Measurements from ENCODE around the gene DMTF1. TPM values are rescaled to one million over a fixed set of nuclear protein-coding genes. Genes with fewer than 3 reads are reported as not detected.
"Not testable (repeated sequence)": the region's sequence is repeated elsewhere in the genome, so short reads cannot be mapped to it uniquely, and the experiment has no call there.

The DMTF1 gene
- 68.5 and 69.1 TPM in 2 replicates for total RNA-seq
- 42.4 TPM for polyA plus RNA-seq (2012)

DNA sequence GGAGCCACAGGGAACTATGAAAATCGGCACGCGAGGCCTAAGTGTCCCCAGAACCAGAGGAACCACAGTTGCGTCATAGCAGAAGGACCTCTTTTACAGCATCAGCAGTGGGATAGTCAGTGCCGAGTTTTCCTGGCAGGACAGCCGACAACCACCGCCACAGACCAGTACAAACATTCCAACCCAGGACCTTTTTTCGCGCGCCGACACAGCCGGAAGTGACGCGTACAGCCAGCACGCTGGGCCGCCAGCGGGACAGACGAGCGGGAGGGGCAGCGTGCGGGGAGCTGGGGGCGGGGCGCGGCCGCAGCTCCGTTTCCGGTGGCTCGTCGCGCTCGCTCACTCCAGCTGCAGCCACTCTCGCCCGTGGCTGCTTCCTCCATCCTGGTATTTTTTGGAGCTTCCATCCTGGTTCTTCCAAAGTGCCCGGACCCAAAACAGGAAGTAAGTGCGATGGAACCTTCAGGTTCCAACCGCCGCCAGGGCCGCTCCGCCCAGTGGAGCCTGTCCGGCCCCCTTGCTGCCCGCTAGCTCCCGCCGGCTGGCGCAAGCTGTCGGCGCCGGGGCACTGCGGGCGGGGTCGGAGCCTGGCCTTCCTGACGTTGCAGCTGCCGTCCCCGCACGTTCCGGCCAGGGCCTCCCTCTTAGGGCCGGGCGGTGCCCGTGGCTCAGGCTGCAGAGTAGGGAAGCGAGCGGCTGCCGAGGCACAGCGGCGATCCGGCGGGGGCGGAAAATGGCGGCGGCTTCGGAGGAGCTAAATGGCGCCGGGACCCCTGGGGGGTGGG, at the start of gene DMTF1:
DMTF1 (plus strand) TSS at position 342 of the 785 bp plus-strand sequence. CDS start 12,489 bp downstream, outside the sequence.
- DNase-seq (ENCODE audit: low read depth): peak; percentile 99

GRCh38 chr7:87105401-87105800, 46.9 kb upstream of the DMTF1 start:
- no peak for DNase-seq (ENCODE audit: low read depth)

- DNase-seq (ENCODE audit: low read depth): no peak
Measured at GRCh38 chr7:87106974-87107612, 45.2 kb upstream of the DMTF1 start.

DNA sequence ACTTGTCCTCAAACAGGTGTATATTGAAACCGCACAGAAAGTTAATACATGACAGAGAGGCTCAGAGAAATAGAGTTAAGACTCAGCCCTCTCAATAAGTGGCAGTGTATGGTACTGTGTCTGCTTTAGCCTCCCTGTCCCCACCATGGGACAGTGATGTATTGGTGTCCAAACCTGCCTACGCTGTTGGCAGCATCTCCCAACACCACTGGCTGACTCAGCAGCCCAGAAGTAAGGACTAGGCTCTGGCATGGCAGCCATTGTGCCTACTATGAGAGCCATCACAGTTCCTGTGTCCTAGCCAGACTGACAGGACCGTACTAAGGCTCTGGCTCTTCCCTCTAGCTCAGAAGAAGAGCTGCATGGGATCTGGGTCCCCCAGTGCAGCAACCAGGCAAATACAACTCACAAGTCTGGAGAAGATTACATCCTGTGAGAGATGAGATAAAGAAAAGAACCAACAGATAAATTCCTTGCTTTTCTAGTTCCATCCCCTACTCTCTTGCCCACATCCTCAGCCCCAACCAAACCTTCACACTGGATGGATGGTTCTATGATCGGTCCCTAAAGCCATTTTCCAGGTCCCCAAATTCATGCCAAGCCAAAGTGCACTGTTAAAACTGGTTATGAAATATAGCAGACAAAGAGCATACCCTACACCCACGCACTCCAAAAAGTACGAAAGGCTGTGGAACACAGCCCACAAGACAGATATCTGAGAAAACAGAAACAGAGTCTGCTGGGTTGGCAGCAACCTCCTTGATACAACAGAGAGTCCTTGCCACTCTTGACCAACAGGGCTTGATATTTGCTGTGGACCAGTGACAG, 44.1 kb upstream of the DMTF1 start:
- DNase-seq (ENCODE audit: low read depth): no peak

GRCh38 chr7:87110778-87111177, 41.5 kb upstream of the DMTF1 start:
- no peak for DNase-seq (ENCODE audit: low read depth)

DNA sequence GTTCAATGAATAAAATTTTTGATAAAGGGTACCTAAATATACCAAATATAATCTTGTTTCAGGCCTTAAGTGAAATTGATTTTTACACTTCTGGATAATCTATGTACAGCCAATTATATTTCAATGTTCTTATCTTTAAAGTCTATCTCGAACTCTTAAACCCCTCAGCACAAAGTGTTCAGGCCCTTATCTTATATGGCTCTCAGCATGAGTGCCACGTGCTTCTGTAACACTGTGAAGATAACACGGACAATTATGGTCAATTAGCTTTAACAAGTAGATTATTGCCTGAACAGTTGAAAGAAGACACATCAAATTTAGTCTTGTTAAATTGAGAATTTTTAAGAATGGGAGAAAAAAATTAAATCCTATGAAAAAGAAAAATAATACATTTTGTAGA, 40.4 kb upstream of the DMTF1 start:
- no peak for DNase-seq (ENCODE audit: low read depth)

DNA sequence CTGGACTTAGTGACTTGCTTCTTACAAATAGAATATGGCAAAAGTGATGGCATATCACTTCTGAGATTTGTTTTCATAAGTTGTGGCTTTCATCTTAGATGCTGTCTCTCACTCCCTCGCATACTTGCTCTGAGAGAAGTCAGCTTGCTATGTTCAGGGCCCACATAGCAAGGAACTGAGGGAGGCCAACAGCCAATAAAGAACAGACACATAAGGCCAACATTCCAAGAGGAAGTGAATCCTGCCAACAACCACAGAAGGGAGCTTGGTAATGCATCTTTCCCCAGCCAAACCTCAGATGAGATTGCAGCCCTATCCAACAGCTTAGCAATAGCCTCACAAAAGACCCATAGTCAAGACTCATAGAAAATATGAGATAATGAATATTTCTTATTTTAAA, 39.2 kb upstream of the DMTF1 start:
- peak; percentile 9 for DNase-seq (ENCODE audit: low read depth)

DNA sequence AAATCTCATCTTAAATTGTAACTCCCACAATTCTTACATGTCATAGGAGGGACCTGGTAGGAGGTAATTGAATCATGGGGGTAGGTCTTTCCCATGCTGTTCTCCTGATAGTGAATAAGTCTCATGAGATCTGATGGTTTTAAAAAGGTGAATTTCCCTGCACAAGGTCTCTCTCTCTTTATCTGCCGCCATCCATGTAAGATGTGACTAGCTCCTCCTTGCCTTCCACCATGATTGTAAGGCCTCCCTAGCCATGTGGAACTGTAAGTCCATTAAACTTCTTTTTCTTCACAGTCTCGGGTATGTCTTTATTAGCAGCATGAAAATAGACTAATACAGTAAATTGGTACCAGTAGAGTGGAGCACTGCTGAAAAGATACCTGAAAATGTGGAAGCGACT, 38.3 kb upstream of the DMTF1 start:
- not testable (repeated sequence) for DNase-seq (ENCODE audit: low read depth)

- DNase-seq (ENCODE audit: low read depth): not testable (repeated sequence)
Measured at GRCh38 chr7:87115772-87116171, 36.5 kb upstream of the DMTF1 start.

- no peak for DNase-seq (ENCODE audit: low read depth)
Measured at GRCh38 chr7:87116315-87116714, 35.9 kb upstream of the DMTF1 start.

DNA sequence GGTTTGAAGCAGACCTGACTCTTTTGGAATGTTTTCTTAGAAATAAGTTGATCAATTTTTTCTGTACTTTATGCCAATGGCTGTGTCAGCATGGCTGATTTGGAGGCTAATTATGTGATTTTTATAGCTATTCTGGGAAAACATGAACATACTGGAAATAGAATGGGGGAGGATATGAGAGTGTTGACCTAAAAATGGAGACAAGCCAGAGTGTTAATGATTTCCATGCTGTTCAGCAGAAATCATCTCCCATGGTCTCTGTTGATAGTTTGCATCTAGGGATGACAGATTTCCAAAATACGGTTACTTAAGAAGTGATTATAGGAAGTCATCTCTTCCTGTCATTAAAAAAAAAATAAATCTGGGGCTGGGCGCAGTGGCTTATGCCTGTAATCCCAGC, 32.7 kb upstream of the DMTF1 start:
- no peak for DNase-seq (ENCODE audit: low read depth)

DNA sequence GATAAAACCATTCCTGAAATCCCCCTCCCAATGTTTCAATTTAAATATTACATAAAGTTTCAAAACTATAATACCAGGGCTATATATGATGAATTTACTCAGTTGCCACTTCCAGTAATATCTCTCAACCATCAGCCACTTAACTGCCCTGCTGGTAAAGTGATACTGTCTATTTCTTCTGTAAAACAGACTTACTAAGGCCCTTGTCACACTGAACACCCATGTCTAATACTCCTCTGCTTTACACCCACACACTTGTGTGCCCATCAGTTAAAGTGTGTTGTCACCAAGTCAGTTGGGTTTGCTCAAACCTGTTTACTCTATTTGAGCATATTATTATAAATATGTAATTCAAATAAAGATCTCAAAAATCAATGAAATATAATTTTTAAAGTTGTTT, 29.1 kb upstream of the DMTF1 start:
- no peak for DNase-seq (ENCODE audit: low read depth)

DNA sequence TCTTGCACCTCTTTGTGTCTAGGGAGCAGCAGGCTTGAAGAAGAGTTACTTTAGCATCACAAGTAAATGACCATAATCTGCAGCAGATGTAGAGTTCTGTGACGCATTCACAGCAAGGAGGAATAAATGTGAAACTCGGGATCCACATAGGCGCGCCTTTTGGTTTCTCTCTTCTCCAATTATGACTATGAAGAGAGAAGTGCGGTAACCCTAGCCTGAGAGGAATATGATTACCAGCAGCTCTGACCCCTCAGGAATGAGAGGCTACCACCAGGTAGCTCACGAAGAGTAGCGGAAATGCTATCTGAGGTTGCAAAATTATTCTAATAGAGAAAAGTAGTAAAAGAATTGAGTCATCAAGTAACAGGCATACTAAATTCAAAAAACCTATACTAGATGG, 25.2 kb upstream of the DMTF1 start:
- DNase-seq (ENCODE audit: low read depth): no peak

DNA sequence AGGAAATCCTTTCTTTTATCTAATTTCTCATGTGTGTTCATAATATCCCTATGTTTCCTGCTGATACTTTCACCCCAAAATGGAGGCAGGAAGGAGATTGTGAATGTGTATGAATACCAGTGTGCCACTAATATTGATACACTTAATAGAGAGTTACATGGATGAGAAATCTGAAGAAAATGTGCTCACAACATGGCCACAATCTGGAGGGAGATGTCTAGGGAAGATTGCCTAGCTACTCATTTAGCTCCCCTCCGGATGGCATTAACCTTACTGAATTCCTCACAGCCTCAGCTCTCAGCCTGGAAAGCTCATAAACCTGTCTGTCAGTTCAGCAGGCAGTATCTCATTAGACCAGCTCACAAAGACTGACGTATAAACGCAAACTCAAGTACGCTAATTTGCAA, 23.4 kb upstream of the DMTF1 start:
- DNase-seq (ENCODE audit: low read depth): no peak

- no peak for DNase-seq (ENCODE audit: low read depth)
Measured at GRCh38 chr7:87129332-87129731, 22.9 kb upstream of the DMTF1 start.

DNA sequence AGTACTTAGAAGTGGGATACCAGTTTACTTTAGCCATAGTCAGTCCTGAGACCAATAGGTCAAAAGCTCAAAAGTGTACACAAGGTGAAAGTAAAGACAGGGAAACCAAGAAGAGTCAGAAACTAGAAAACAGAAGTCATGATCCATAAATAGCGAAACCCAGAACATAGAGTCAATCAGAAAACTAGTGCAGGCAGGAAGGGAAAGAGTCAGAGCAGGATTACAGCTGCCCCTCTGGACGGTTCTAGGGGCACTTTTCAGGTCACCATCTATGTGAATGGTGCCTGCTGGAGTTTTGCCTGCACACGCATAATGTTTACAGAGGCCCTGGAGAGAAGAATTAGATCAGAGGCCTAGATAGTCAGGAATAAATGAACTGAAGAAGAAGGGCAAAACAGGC, 22.4 kb upstream of the DMTF1 start:
- no peak for DNase-seq (ENCODE audit: low read depth)

- DNase-seq (ENCODE audit: low read depth): no peak
Measured at GRCh38 chr7:87131771-87132170, 20.5 kb upstream of the DMTF1 start.

- no peak for DNase-seq (ENCODE audit: low read depth)
Measured at GRCh38 chr7:87137271-87137670, 15.0 kb upstream of the DMTF1 start.

DNA sequence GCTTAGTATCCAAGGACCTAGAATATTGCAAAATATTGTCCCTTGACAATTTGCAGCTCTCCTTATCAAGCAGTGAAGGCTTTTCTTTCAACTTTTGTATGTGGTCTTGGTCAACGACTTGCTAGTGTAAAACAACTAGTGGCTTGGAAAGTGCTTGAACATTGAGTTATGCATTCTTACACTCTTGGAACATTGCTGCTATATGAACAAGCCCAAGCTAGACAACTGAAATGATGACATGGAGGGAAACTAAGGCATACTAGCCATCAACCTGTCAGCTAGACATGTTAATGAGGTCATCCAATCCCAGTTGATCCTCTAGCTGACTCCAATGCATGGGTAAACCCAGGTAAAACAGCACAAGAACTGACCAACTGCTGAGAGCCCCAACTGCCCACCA, 12.7 kb upstream of the DMTF1 start:
- no peak for DNase-seq (ENCODE audit: low read depth)

- DNase-seq (ENCODE audit: low read depth): no peak
Measured at GRCh38 chr7:87140271-87140748, 11.9 kb upstream of the DMTF1 start.

- DNase-seq (ENCODE audit: low read depth): no peak
Measured at GRCh38 chr7:87144173-87144657, 8.0 kb upstream of the DMTF1 start.
